ENCODE results near the gene SLC25A21.

The SLC25A21 gene

DNA sequence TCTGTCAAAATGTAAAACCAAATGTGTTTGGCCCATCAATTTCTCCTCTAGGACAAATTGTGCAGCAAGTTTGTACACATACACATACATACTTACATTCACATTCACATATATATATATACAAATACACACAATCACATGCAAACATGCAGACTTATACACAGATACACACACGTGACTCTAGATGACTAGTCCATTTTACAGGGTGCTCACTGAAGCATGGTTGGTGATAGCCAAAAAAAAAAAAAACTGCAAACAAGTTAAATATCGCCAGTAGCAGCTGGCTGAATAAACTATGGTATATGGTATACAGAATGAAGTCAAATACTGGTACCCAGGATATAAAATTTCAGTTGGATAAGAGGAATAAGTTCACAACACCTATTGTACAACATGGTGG lies 77.9 kb downstream of the SLC25A21 start:
- TF ChIP-seq EZH2phosphoT487 (IDR thresholded peaks at IDR 0.05; ENCODE audit: low read length) (no peak), EZH2 (optimal IDR thresholded peaks at IDR 0.05; ENCODE audit: low read depth, low read length) (no peak), CTCF (IDR thresholded peaks at IDR 0.05; ENCODE audit: low read length) (no peak)

DNA sequence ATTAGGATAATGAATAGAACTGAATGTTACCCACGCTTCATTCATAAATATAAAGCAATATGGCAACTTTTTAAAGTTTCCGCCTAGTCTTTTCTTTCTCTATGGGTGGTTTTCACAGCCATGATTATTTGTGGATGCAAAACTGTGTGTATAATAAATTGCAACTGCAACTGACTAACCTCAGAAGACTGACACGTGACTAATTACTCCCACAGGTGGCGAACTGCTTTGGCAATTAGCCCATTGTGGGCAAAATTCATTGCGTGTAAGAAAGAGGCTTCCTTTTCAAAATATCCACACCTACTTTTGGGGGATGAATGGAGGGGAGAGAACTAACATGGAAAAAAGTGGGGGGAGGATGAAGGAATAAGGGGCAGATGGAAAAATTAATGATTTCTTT lies 79.0 kb downstream of the SLC25A21 start:
- no peak overlapping the region for H3K9ac ChIP-seq (ENCODE audit: low read length)
- no peaks in the 10 kb centered on the region for H3K27me3 ChIP-seq (replicated peaks; ENCODE audit: insufficient read depth, low read length)
- H3K9me3 ChIP-seq (replicated peaks; ENCODE audit: insufficient read depth, low read length) = no peaks in the 10 kb centered on the region
- H2AFZ ChIP-seq (ENCODE audit: low read length) = no peak overlapping the region
- TF ChIP-seq EZH2 (optimal IDR thresholded peaks at IDR 0.05; ENCODE audit: low read depth, low read length) = no peak
- TF ChIP-seq EZH2phosphoT487 (IDR thresholded peaks at IDR 0.05; ENCODE audit: low read length) = no peak
- no peak for TF ChIP-seq CTCF (IDR thresholded peaks at IDR 0.05; ENCODE audit: low read length)
- DNase-seq = no peak
- no peaks in the 10 kb centered on the region for H3K79me2 ChIP-seq (ENCODE audit: low read length)
- H3F3A ChIP-seq (ENCODE audit: insufficient read depth, low read length) = no peaks in the 10 kb centered on the region
- H3K9me2 ChIP-seq (replicated peaks; ENCODE audit: insufficient read depth, low read length) = no peaks in the 10 kb centered on the region
- H3K4me2 ChIP-seq (ENCODE audit: low read depth, low read length) = no peak overlapping the region
- H3K27ac ChIP-seq (ENCODE audit: low read length) = no peak overlapping the region
- H4K20me1 ChIP-seq (ENCODE audit: insufficient read depth, low read length) = no peaks in the 10 kb centered on the region
- H3K4me1 ChIP-seq (ENCODE audit: low read length) = no peaks in the 10 kb centered on the region
- no peak overlapping the region for H3K4me3 ChIP-seq (ENCODE audit: low read length)
- no peaks in the 10 kb centered on the region for H3K36me3 ChIP-seq (replicated peaks; ENCODE audit: insufficient read depth, low read length)

More for the DNA sequence above, 77.9 kb downstream of the SLC25A21 start:
- H3F3A ChIP-seq (ENCODE audit: insufficient read depth, low read length) = no peaks in the 10 kb centered on the region
- H3K4me2 ChIP-seq (ENCODE audit: low read depth, low read length) = no peak overlapping the region
- DNase-seq = no peak
- no peaks in the 10 kb centered on the region for H3K4me1 ChIP-seq (ENCODE audit: low read length)
- no peak overlapping the region for H3K4me3 ChIP-seq (ENCODE audit: low read length)
- no peaks in the 10 kb centered on the region for H3K9me3 ChIP-seq (replicated peaks; ENCODE audit: insufficient read depth, low read length)
- H3K79me2 ChIP-seq (ENCODE audit: low read length) = no peaks in the 10 kb centered on the region
- H2AFZ ChIP-seq (ENCODE audit: low read length) = no peak overlapping the region
- H4K20me1 ChIP-seq (ENCODE audit: insufficient read depth, low read length) = no peaks in the 10 kb centered on the region
- H3K9me2 ChIP-seq (replicated peaks; ENCODE audit: insufficient read depth, low read length) = no peaks in the 10 kb centered on the region
- no peaks in the 10 kb centered on the region for H3K27me3 ChIP-seq (replicated peaks; ENCODE audit: insufficient read depth, low read length)
- H3K9ac ChIP-seq (ENCODE audit: low read length) = no peak overlapping the region
- H3K36me3 ChIP-seq (replicated peaks; ENCODE audit: insufficient read depth, low read length) = no peaks in the 10 kb centered on the region
- H3K27ac ChIP-seq (ENCODE audit: low read length) = no peak overlapping the region

DNA sequence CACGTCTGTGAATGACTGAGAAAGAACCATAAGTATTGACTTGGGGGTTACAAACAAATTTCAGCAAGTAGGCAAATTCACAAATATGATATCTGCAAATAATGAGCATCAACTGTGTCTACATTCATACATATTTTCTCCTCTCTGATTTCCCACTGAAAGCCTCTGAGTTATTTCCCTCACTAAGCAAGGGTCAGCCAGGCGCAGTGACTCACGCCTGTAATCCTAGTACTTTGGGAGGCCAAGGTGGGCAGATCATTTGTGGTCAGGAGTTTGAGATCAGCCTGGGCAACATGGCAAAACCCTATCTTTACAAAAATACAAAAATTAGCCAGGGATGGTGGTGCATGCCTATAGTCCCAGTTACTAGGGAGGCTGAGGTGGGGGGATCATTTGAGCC lies 80.8 kb downstream of the SLC25A21 start:
- no peaks in the 10 kb centered on the region for H3F3A ChIP-seq (ENCODE audit: insufficient read depth, low read length)
- H3K9me3 ChIP-seq (replicated peaks; ENCODE audit: insufficient read depth, low read length) = no peaks in the 10 kb centered on the region
- no peaks in the 10 kb centered on the region for H3K27me3 ChIP-seq (replicated peaks; ENCODE audit: insufficient read depth, low read length)
- no peak overlapping the region for H2AFZ ChIP-seq (ENCODE audit: low read length)
- no peak for DNase-seq
- no peaks in the 10 kb centered on the region for H3K9me2 ChIP-seq (replicated peaks; ENCODE audit: insufficient read depth, low read length)
- H3K27ac ChIP-seq (ENCODE audit: low read length) = no peak overlapping the region
- no peak overlapping the region for H3K9ac ChIP-seq (ENCODE audit: low read length)
- no peaks in the 10 kb centered on the region for H3K79me2 ChIP-seq (ENCODE audit: low read length)
- TF ChIP-seq CTCF (IDR thresholded peaks at IDR 0.05; ENCODE audit: low read length) (no peak), EZH2 (optimal IDR thresholded peaks at IDR 0.05; ENCODE audit: low read depth, low read length) (no peak), EZH2phosphoT487 (IDR thresholded peaks at IDR 0.05; ENCODE audit: low read length) (no peak)
- no peaks in the 10 kb centered on the region for H3K4me1 ChIP-seq (ENCODE audit: low read length)
- no peak overlapping the region for H3K4me2 ChIP-seq (ENCODE audit: low read depth, low read length)
- H3K4me3 ChIP-seq (ENCODE audit: low read length) = no peak overlapping the region
- no peaks in the 10 kb centered on the region for H3K36me3 ChIP-seq (replicated peaks; ENCODE audit: insufficient read depth, low read length)
- no peaks in the 10 kb centered on the region for H4K20me1 ChIP-seq (ENCODE audit: insufficient read depth, low read length)

Data from MM.1S (cell line).